HL-60 (cell line): Measurements from ENCODE around the gene SH3RF3.

Experiments
- GABPA ChIP-seq: IDR thresholded peaks from 2 replicates; pipeline ENCODE4 v1.6.1; 2012; ENCODE audit warnings: low read depth
- POLR2AphosphoS5 ChIP-seq: IDR thresholded peaks from 2 replicates; pipeline ENCODE4 v1.6.1; 2012; ENCODE audit warnings: low read depth
- SPI1 ChIP-seq: IDR thresholded peaks from 2 replicates; pipeline ENCODE4 v1.6.1; 2012; ENCODE audit warnings: low read depth, mild to moderate bottlenecking, borderline replicate concordance
- TF ChIP-seq, protein P1 (sequence below): IDR thresholded peaks from one replicate; pipeline ENCODE4 v1.5.1; 2011; ENCODE audit warnings: low read length, control low read depth, inconsistent platforms; ENCODE audit not compliant: insufficient read depth
- TF ChIP-seq, protein P2 (sequence below): IDR thresholded peaks from 2 replicates; pipeline ENCODE4 v1.6.1; 2012; ENCODE audit warnings: low read depth; ENCODE audit not compliant: insufficient replicate concordance

DNA sequence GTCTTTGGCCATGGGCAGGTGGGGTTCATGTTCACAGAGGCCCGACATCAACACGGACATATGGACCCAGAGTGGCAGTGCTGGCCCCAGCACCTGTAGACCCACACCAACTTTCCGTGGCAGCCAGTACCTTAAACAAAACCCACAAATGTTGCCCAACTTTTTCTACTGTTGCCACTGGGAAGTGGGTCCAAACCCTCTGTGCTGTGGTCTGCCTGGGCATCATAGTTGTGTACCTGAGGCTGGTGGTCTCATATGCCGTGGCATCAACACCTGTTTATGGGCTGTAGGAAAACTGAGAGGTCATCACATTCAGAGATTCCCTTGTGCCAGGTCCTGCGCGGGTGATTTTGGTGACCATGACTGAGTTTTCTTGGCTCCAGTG lies 79.9 kb downstream of the SH3RF3 start:
- TF ChIP-seq POLR2AphosphoS5 = no peak
- TF ChIP-seq, protein P1, sequence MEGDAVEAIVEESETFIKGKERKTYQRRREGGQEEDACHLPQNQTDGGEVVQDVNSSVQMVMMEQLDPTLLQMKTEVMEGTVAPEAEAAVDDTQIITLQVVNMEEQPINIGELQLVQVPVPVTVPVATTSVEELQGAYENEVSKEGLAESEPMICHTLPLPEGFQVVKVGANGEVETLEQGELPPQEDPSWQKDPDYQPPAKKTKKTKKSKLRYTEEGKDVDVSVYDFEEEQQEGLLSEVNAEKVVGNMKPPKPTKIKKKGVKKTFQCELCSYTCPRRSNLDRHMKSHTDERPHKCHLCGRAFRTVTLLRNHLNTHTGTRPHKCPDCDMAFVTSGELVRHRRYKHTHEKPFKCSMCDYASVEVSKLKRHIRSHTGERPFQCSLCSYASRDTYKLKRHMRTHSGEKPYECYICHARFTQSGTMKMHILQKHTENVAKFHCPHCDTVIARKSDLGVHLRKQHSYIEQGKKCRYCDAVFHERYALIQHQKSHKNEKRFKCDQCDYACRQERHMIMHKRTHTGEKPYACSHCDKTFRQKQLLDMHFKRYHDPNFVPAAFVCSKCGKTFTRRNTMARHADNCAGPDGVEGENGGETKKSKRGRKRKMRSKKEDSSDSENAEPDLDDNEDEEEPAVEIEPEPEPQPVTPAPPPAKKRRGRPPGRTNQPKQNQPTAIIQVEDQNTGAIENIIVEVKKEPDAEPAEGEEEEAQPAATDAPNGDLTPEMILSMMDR = no peak
- TF ChIP-seq, protein P2, sequence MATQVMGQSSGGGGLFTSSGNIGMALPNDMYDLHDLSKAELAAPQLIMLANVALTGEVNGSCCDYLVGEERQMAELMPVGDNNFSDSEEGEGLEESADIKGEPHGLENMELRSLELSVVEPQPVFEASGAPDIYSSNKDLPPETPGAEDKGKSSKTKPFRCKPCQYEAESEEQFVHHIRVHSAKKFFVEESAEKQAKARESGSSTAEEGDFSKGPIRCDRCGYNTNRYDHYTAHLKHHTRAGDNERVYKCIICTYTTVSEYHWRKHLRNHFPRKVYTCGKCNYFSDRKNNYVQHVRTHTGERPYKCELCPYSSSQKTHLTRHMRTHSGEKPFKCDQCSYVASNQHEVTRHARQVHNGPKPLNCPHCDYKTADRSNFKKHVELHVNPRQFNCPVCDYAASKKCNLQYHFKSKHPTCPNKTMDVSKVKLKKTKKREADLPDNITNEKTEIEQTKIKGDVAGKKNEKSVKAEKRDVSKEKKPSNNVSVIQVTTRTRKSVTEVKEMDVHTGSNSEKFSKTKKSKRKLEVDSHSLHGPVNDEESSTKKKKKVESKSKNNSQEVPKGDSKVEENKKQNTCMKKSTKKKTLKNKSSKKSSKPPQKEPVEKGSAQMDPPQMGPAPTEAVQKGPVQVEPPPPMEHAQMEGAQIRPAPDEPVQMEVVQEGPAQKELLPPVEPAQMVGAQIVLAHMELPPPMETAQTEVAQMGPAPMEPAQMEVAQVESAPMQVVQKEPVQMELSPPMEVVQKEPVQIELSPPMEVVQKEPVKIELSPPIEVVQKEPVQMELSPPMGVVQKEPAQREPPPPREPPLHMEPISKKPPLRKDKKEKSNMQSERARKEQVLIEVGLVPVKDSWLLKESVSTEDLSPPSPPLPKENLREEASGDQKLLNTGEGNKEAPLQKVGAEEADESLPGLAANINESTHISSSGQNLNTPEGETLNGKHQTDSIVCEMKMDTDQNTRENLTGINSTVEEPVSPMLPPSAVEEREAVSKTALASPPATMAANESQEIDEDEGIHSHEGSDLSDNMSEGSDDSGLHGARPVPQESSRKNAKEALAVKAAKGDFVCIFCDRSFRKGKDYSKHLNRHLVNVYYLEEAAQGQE = no peak
- no peak for TF ChIP-seq GABPA
- TF ChIP-seq SPI1 = no peak
